ENCODE data around the gene PLCG2.
"Not testable (repeated sequence)": the region's sequence is repeated elsewhere in the genome, so short reads cannot be mapped to it uniquely, and the experiment has no call there.

Gene PLCG2

GRCh38 chr16:82008957-82009592, 230.0 kb downstream of the PLCG2 start:
- DNase-seq = no peak

- DNase-seq = not testable (repeated sequence)
Measured at GRCh38 chr16:82009789-82010188, 230.7 kb downstream of the PLCG2 start.

- no peak for DNase-seq
Measured at GRCh38 chr16:82010649-82011048, 231.6 kb downstream of the PLCG2 start.

- no peak for DNase-seq
Measured at GRCh38 chr16:82011199-82011641, 232.1 kb downstream of the PLCG2 start, which contains the start of gene SDR42E1. Gene SDR42E1 (minus strand): TSS chr16:82011470. CDS start chr16:82000858, 10,612 bp downstream.

All from KG1 (cell line).